BE2C (cell line): ENCODE measurements around the gene IGLL5.

Source experiments
- DNase-seq: peaks from one replicate; pipeline ENCODE4 v3.0.0-alpha.2; 2020
- H3K27me3 ChIP-seq: fragments of 250-450 bp; sonication (Bioruptor Pico); 2 replicates; pipeline ENCODE4 v1.5.1; 2020; ENCODE audit warnings: mild to moderate bottlenecking
- H3K36me3 ChIP-seq: fragments of 250-450 bp; sonication (Bioruptor Pico); 2 replicates; pipeline ENCODE4 v1.5.1; 2020; ENCODE audit warnings: mild to moderate bottlenecking
- H3K4me1 ChIP-seq: fragments of 250-450 bp; sonication (Bioruptor Pico); 2 replicates; pipeline ENCODE4 v1.5.1; 2020
- H3K4me3 ChIP-seq: 2 replicates; pipeline ENCODE4 v1.5.1; 2011; ENCODE audit warnings: low read depth, low read length
- H3K9me3 ChIP-seq: fragments of 250-450 bp; sonication (Bioruptor Pico); 2 replicates; pipeline ENCODE4 v1.5.1; 2020
- CTCF ChIP-seq: IDR thresholded peaks from 2 replicates; pipeline ENCODE4 v1.5.1; 2012; ENCODE audit warnings: mild to moderate bottlenecking, low read depth, low read length

IGLL5 gene

DNA sequence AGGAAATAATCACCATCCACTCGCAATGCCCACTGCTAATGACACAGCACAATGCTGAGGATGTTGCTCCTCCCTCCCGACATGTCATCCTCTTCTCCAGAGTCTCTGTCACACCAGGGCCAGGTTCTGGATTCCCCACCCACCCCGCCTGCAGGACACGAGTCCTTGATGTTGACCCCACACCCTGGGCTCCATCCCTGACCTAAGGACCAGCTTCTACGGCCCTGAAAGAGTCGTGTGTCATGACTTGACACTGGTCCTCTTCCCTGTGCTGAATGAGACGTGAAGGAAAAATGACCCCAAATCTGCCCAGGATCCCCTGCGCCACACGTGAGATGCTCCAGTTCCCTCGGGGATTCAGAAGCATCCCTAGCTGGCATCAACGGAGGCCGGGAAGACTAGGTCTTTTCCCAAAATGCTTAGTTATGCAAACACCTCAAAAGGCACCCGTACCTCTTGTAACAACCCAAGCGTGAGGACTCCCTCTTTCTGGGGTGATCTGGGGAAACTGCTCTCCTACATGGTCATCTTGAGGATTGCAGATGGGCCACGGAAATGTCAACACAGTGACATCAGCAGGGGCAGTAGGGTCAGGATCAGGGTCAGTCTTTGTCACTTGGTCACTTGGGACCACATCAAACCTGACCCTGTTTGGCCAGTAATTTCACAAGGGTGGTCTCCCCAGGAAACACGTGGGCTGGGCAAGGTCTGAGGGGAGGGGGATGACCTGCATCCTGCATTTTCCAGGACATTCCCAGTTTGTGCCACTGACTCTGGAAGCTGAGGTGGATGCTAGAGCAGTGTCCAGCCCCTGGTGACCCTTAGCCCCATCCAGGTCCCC, 42.0 kb downstream of the IGLL5 start:
- H3K4me1 ChIP-seq, result no peaks in the 10 kb centered on the region
- H3K36me3 ChIP-seq, result no peaks in the 10 kb centered on the region
- no peaks in the 10 kb centered on the region; the same call in 1 of the 2 replicates for H3K27me3 ChIP-seq
- DNase-seq, result no peak
- no peak for TF ChIP-seq CTCF
- H3K9me3 ChIP-seq, result no peaks in the 10 kb centered on the region
- no peak overlapping the region for H3K4me3 ChIP-seq

DNA sequence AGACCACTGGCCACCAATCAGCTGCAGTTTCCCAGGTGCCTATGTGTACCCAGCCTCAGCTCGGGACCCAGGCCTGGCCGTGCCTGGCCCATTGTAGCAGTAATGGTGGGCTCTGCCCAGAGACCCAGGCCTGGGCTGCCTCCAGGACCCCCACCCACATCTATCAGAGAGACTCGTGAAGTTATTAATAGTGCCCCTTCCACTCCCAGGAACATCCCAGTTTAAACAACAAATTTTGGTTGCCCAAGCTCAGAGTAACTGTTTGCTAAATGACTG, 42.5 kb downstream of the IGLL5 start:
- no peak for DNase-seq
- Histone ChIP-seq H3K9me3 (no peaks in the 10 kb centered on the region), H3K36me3 (no peaks in the 10 kb centered on the region), H3K27me3 (no peaks in the 10 kb centered on the region; the same call in 1 of the 2 replicates), H3K4me1 (no peaks in the 10 kb centered on the region), H3K4me3 (no peak overlapping the region)
- no peak for TF ChIP-seq CTCF

- no peaks in the 10 kb centered on the region for H3K4me1 ChIP-seq
Measured at GRCh38 chr22:22930571-22931556, 43.2 kb downstream of the IGLL5 start.

DNA sequence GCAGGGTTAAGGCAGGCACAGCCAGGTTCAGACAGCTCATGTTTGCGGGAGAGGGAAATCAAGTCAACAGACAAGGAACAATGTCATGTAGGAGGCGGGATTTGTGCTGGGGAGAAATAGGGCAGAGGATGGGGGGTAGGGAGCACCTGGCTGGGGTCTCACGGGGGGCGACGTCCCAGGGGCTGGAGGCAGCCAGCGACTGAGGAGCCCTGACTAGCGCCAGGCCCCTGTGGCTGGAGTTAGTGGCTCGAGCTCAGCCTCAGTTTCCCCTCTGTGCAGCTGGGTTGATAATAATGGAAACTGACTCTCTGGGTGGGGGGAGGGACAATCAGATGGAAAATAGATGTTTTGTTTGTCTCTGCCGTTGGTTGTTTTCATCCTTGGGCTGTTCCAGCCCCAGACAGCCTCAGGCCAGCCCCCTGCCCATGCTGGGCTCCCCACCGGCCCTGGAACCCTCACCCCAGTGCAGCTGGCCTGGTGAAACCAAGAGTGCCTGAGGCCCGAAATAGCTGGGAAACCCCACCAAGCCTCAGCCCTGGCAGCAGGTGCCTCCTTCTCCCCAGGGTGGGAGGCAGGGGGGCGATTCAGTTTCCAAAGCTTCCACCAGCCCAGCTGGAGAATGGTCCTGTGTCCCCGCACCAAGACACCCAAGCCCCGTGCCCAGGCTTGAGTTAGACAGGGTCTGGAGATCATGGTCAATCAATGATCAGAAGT, 44.1 kb downstream of the IGLL5 start:
- H3K4me3 ChIP-seq, result no peak overlapping the region
- H3K27me3 ChIP-seq, result no peaks in the 10 kb centered on the region
- H3K36me3 ChIP-seq, result no peaks in the 10 kb centered on the region
- no peaks in the 10 kb centered on the region for H3K9me3 ChIP-seq
- H3K4me1 ChIP-seq, result no peaks in the 10 kb centered on the region
- no peak for DNase-seq
- no peak for TF ChIP-seq CTCF

More at GRCh38 chr22:22930571-22931556, 43.2 kb downstream of the IGLL5 start:
- no peak for TF ChIP-seq CTCF
- no peaks in the 10 kb centered on the region for H3K36me3 ChIP-seq
- DNase-seq, result no peak
- no peak overlapping the region for H3K4me3 ChIP-seq
- no peaks in the 10 kb centered on the region for H3K9me3 ChIP-seq
- H3K27me3 ChIP-seq, result no peaks in the 10 kb centered on the region

DNA sequence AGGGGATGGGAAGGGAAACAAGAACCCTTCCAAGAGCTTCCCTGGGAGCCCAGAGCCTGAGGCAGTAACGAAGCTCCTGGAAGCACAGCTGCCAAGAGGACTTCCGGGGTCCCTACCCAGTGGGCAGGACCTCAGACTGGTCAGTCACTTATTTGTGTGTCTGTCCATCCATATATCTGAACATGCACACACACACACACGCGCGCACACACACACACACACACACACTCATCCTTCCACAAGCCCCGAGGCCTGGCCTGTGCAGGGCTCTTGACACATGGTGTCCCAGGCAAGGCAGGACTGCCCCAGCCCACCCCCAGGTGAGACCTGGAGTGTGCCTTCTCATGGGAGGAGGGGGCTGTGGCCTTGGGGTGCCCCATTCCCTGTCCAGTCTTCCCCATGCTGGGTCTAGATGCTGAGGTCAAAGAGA, 44.9 kb downstream of the IGLL5 start:
- no peak overlapping the region for H3K4me3 ChIP-seq
- H3K27me3 ChIP-seq, result no peaks in the 10 kb centered on the region
- H3K9me3 ChIP-seq, result no peaks in the 10 kb centered on the region
- no peaks in the 10 kb centered on the region for H3K36me3 ChIP-seq
- DNase-seq, result no peak
- TF ChIP-seq CTCF, result no peak
- no peaks in the 10 kb centered on the region for H3K4me1 ChIP-seq
